GM03348 (cell line): ENCODE results near the gene ARVCF.
A peak's percentile ranks its signal among the peaks of the same experiment; 100 is the strongest.

Experiments
- DNase-seq: peaks from one replicate; pipeline ENCODE4 v3.0.0; 2012; ENCODE audit warnings: low spot score

ARVCF gene

GRCh38 chr22:19998991-19999820 lies 17.4 kb downstream of the ARVCF start:
- DNase-seq = no peak

DNA sequence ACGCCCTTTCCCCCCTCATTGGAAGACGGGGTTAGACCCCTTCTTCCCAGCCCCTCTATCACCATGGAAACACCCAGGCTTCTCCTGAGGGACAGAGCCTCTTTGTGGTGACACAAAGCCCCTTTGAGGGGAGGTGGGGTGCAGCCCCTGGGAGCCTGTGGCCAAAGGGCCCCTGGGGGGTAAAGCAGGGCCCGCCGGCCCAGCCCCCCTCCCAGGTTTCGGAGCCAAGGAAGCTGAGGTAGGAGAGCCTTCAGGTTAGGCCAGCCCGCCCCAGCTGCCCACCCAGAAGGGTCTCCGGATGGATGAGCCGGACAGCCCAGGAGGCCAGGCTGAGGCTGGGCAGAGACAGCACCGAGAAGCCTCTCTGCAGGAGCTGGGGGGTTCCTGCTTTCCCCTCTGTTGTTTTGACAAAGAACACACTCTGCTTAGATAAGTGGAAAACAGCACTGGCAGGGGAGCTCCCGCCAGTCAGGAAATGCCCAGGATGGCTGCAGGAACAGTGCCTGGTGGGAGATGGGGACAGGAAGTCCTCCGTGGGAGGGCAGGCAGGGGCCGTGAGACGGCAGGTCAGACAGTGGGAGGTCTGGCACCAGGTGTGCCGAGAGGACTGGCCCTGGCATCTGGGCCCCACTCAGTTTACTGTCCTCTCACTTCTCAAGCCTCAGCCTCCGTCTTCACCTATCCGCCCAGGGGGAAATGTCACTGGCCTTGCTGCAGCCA lies 18.2 kb downstream of the ARVCF start:
- no peak for DNase-seq

- no peak for DNase-seq
Observed at GRCh38 chr22:19997561-19998231, 18.9 kb downstream of the ARVCF start.

GRCh38 chr22:19996694-19997384 lies 19.8 kb downstream of the ARVCF start:
- DNase-seq = no peak

- DNase-seq = peak; percentile 65
Observed at GRCh38 chr22:19995611-19996339, 20.8 kb downstream of the ARVCF start.

GRCh38 chr22:19994851-19995610 lies 21.6 kb downstream of the ARVCF start:
- no peak for DNase-seq

GRCh38 chr22:19993926-19994325 lies 22.7 kb downstream of the ARVCF start:
- no peak for DNase-seq

DNA sequence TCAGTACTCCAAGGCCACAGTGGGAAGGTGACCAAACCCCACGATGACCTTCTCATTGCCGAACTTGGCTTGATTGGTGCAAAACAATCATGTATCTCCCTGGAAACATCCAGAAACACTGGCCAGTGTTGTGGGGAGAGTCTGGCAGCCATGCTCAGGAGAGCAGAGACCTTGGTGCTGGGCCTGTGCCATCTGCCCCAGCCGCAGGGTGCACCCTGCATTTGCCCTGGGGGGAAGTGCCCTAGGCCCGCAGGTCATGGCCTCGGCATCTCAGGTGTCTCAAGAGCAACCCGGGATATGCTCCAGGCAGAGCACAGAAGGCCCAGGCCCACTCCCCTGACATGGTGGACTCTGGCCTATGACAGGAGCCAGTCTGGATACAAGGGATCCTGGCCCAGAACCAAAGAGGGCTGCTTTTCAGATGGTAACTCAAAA lies 23.7 kb downstream of the ARVCF start:
- no peak for DNase-seq

- no peak for DNase-seq
Observed at GRCh38 chr22:19992481-19992911, 24.1 kb downstream of the ARVCF start.

DNA sequence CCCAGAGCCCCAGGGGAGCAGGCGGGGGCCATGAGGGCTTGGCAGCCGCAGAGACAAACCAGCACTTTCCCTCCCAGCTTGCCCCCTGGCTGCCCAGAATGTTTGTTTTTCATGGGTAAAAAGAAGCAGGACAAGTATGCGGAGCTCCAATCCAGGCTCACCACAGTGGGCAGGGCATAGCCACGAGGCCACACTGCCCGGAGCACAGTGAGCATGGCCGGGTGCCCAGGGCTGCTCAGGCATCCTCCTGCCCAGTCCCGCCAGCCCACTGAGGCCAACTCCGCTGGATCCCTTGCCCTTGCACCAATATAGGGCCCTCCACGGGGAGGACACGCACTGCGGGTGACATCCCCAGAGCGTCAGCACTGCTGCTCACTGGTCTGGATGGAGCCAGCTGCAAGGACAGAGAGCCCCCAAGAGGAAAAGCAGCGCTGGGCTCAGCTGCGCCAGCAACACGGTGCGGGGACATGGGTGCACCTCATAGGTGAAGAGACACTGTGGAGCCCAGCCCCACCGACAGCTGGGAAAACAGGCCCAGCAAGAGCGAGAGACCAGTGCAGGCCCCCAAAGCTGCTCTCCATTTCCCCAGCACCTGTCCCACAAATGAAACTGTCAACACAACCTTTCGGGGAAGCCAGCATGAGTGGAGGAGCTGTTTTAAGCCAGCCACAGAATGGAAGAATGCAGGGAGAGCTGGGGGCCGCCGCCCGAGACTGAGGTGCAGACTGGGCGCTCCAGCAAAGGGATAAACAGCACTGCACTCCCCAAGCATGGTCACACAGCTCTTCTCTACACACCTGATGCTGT lies 24.8 kb downstream of the ARVCF start:
- DNase-seq = no peak

DNA sequence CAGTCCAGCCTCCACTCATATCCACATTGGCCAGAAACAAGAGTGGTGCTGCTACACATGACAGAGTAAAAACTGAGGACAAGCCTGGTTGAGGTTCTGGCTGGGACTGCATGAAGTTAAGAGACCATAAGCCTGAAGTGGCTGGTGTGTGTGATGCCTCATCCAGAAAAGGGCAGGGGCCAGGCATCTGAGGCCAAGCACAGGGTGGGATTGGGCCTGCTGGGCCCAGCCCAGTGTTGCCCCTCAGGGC lies 25.3 kb downstream of the ARVCF start:
- no peak for DNase-seq

GRCh38 chr22:19990609-19991394 lies 25.8 kb downstream of the ARVCF start:
- no peak for DNase-seq

GRCh38 chr22:19990188-19990587 lies 26.4 kb downstream of the ARVCF start:
- no peak for DNase-seq

DNA sequence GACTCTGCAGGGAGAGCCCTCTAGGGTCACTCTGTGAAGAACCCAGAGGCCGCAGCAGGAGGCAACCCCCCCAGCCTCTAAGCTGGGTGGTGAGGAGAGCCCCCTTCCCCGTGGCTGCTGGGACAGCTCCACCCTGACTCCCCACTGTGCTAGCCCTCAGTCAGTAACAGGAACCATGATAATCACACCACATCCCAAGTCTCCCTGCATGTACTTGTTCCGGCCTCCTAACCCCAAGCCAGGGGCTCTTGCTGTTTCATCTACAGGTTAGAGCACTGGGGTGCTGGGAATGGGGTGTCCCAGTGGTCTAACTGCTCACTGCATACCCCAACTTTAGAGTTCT lies 26.9 kb downstream of the ARVCF start:
- no peak for DNase-seq

GRCh38 chr22:19988965-19989724 lies 27.5 kb downstream of the ARVCF start:
- no peak for DNase-seq

- DNase-seq = no peak
Observed at GRCh38 chr22:19988331-19988808, 28.3 kb downstream of the ARVCF start.

DNA sequence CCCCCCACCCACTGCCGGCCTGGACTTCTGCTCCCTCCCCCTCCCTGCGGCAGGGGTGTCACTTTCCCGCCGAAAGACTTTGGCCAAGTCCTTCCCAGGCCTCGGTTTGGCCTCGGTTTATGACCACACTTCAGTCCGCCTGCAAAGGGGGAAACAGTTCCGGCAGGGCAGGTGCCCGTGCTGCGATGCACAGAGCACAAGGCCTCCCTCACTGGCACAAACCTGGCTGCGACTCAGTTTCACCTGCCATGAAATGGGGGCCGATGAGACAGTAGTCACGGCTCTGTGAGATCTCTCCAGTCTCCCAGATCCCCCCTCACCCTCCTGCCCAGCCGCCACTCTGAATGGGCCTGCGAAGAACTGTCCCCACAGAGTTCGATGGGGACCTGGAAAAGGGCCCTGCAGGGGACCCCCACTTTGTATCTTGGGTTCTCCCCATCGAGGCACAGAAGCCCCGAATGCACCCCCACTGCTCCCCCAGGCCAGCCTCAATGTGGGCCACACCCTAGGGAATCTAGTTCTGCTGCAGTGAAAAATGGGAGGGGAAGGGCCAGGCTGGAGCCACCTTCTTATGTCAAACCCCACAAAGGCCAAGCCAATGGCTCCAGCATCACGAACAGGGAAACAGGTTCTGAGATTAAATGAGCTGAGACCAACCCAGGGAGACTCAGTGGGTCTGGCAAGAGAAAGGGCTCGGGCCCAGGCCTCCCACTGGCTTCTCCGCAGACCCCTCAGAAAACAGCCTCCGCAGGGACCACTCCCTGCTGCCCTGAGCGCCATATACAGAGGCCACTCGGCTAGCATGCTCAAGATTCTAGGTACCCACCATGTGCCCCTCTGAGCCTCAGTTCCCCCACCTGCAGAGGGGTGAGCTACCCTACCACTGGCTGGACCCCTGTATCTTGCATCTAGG lies 29.0 kb downstream of the ARVCF start:
- DNase-seq = no peak
